Measurements from ENCODE around the gene CCDC197. TPM values are rescaled to one million over a fixed set of nuclear protein-coding genes. Genes with fewer than 3 reads are reported as not detected.

CCDC197 gene
- total RNA-seq, 1 donor from 2014 or later: not detected

DNA sequence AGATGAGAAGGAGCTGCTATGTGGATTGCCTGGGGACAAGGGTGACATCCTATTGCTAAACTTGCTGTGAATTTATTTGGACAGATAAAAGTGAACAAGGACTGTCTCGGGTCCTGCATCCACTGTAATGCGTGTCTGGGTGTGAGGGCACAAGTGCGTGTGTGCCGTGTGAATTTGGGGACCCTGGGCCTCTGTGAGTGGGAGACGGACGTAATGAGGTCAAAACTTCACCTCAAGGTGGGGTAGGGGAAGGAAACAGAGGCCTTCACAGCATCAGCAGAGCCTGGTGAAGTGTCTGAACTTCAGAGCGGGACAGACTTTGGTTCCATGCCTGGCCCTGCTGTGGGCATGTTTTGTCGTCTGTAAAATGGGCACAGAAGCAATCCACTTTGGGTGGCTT lies 35.5 kb upstream of the CCDC197 start:
- no peak for DNase-seq (ENCODE audit: low read depth in 2 of 2)

DNA sequence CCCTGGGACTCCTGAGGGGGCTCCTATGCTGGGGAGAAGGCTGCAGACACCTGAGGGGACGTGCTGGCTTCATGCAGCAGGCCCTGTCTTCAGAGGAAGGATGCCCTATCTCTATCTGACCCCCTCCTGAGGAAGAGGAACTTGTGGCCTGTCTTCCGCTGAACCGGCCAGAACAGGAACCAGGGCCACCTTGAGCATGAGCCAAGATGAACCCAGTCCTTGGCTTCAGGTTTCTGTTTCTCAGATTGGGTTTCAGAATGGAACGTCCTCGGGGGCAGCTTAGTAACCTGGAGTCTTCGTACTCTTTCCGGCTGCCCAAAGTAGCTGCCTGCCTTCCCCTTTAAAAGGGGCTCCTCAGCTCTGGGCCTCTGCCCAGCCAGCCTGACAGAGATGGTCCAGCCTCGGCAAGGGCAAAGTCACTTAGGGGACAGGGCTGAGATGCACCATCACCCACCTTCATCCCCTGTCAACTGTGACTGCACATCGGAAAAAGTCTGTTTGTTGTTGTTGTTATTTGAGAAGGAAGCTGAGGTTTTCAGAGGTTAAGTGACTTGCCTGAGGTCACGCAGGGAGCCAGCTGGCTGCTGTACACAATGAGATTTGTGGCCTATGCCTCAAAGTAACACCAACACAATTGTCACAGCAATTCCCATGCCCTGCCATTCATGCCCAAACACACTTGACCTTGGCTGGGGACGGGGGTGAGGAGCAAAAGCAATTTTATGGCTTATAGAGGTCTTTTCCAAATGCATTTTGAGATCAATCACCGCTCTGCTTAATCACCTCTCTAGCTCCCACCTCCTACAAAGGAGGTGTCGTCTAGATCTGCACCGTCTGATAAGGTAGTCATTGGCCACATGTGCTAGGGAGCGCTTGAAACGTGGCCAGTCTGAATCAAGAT lies 34.1 kb upstream of the CCDC197 start:
- no peak for DNase-seq (ENCODE audit: low read depth in 2 of 2)

DNA sequence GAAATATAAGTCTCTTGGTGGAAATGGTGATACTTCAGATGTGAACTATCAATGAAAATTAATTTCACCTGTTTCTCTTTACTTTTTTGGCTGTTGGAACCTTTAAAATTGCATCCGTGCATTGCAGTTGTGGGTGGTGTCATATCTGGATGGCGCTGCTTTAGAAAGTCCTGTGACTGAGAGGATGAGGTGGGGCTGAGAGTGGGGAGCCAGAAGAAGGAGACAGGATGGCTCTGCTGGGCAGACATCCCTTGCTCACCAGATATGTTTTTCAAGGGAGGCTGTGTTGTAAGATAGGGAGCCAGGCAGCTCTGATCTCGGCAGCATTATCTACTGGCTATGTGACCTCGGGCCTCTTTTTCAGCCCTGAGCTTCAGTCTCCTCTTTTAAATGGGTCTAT lies 33.4 kb upstream of the CCDC197 start:
- DNase-seq (ENCODE audit: low read depth in 2 of 2): no peak

DNA sequence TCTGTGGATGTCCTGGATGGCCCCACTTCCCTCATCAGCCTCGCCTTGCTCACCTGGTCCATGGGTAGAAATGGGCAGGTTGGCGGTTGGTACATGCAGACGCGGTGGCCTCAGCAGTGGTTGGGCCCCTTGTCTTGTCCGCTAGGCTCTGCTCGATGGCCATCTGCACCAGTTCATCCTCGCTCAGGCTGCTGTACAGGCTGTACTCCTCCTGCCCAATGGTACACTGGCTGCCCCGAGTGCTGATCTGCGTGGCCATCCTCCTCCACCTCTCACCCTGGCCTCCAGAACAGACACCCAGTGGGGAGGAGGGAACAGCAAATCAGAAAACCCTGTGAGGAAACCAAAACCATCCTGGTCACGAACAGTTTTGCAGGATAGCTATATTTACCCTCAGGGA lies 32.8 kb upstream of the CCDC197 start:
- no peak for DNase-seq (ENCODE audit: low read depth in 2 of 2)

DNA sequence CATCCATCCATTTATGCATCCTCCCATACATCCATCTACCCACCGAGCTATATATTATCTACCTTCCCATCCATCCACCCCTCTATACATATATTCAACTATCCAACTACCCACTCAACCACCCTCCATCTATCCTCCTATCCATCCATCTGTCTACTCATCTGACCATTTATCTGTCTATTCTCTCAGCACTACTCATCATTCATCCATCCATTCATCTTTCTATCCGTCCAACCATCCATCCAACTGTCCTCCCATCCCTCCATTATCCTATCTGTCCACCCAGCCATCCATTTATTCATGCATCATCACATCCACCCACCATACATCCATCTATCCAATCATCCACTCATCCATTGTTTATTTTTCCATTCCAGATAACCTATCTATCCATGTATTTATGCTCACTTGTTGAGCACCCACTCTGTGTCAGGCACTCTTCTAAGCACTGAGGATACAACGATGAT lies 32.2 kb upstream of the CCDC197 start:
- DNase-seq (ENCODE audit: low read depth in 2 of 2): no peak

DNA sequence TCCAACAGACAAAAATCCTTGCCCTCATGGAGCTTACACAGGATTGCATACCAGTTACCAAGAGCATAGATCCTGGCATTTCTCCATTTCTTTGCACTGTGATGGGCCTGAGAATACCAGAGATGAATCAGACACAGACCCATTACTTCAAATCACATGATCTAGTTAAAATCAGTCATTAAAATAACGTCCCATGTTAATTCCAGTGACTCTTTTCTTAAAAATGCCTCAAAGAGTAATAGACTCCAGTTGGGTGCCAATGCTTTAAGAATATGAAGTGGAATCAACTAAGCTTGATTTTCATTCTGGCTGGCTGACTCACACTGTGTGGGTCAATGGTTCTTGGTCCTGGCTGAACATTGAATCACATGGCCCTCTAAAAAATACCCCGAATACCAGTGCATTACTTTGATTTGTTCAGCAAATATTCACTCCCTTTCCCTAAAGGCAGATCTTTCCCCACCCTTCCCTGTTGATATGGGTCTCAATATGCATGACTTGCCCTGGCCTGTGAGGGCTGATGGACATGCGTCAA lies 31.7 kb upstream of the CCDC197 start:
- no peak for DNase-seq (ENCODE audit: low read depth in 2 of 2)

DNA sequence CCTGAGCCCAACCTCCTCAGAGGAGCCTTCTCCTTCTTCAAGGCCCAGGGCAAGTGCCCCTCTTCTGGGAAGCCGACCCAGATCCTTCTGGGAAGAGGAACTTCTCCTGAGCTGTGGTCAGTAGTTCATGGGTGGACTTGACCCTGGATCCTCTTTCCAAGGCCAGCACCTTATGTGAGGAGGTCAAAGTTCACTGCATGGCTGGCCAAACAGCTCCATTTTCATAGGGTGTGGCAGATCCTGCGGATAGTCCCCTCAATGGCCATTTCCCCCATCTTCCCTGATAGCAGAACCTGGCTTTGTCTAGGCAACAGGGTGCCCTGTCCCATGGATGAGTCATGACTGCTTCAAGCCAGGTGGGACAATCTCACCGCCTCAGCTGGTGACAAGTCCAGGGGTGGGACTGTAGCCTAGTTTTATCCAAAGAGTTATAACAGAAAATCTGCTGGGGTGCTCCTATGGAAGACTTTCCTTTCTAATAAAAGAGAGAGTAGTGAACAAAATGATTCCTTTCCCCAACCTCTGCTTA lies 31.1 kb upstream of the CCDC197 start:
- no peak for DNase-seq (ENCODE audit: low read depth in 2 of 2)

DNA sequence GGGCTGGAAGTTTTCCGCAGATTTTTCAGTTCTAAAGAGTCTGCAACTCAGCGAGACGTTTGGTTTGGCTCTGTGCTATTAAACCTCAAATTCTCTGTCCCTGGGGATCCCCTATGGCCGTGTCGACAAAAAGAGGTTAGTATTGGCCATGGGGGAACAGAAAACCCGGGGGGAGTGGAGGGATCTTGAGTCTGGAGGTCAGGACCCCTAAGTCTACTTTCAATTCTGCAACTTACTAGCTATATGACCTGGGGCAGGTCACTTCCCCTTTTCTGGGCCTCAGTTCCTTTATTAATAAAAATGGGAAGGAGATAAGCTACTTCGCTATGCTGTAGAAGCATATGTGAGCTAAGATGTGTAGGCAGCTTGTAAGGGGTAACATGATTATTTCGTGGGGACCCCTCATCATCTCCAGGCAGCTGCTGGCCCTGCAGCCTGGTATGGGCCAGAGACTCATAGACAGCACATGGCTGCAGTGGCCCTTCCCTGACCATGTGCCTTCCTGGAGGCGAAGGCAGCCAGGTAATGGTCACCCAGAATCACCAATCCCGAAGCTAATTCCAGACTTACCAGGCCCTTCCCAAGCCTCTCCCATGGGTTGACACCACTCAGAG lies 29.4 kb upstream of the CCDC197 start:
- no peak for DNase-seq (ENCODE audit: low read depth in 2 of 2)

DNA sequence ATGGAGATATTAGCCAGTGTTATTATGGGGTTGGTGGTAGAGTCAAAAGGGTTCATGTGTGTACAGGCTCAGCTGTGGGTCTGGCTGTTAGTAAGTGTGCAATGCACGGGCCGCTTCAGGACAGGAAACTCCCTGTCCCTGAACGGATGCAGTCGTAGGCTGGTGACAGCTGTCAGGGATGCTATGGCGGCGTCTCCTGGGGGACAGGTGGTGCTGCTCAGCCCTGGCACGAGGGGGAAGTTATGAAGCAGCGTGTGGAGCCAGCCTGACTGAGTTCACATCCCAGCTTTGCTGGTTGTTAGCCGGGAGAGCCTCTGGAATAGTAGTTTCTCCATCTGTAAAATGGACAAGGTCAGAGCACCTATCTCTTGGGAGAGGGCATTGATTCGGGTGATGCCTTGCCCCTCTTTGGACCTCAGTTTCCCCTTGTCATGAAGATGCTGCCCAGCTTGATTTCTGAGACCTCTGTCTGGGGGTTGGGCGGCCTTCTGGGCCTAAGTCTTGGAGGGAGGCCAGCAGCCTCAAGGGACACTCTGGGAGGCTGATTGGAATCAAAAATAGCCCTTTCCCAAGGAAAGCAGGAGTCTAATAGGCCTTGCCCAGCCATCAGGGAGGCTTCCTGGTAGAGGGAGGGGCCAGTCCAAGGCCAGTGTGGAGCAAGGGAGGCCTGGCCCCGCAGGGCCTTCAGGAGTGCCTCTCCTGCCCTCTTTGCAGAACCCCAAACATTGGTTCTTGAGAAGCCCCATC lies 27.8 kb upstream of the CCDC197 start:
- no peak for DNase-seq (ENCODE audit: low read depth in 2 of 2)

DNA sequence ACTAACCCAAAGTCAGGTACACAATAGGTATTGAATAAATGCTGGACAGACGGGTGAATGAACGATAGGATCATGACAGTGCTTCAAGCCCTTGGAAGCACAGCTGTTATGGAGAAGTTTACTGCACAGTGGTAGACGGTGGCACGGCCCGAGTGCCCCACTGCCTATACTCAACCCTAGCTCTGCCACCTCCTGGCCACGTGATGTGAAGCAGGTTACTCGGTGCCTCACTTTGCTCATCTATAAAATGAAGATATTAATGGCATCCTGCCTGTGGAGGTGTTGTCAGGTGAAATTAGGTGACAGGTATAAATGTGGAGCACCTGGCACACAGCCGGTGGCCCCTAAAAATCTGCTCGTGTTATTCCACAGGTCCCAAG lies 26.5 kb upstream of the CCDC197 start:
- DNase-seq (ENCODE audit: low read depth in 2 of 2): peak in 1 of 2 donors; percentile 20

DNA sequence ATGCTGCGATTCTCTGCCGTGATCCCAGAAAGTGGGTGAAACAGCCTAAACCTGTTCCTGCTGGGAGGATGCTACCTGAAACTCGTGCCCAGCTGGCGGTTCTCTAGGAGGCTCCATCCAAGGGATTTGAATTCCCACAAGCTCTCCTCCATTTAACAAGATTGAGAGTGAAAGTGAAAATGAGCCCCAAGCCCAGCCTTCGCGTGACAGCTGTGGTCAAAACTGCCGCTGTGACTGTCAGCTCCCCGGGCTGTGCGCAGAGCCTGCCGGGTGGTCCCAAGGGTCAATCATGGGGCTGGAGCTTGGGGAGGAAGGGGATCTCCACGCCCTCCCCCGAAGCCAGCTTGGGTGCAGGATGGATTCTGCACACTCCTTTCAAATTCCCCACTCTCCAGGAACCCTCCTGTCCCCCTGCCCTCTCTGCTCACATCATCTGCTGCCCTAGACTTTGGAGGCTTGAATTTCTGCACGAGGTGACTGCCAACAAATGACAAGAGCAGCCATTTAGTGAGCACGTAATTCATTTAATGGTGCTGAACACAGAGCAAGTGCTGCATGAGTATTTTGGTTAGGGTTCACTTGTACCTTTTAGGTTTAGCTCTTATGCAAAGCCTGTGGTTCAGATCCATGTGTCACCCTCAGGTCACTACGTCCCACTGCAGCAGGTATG lies 26.0 kb upstream of the CCDC197 start:
- no peak for DNase-seq (ENCODE audit: low read depth in 2 of 2)

DNA sequence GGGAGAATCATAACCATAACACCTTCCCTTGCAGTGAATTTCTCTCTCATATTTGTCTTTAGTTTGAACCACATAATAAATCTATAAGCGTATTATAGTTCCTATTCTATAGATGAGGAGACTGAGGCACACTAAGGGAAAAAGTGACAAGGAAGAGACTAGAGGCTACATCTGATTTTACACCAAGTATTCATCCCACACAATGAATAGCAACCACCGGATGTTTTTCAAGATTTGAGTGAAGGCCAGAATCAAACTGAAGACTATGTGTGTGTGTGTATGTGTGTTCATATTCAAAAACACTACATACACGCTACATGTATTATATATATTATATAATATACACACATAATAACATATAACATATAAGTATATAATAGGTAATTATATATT lies 25.5 kb upstream of the CCDC197 start:
- no peak for DNase-seq (ENCODE audit: low read depth in 2 of 2)

DNA sequence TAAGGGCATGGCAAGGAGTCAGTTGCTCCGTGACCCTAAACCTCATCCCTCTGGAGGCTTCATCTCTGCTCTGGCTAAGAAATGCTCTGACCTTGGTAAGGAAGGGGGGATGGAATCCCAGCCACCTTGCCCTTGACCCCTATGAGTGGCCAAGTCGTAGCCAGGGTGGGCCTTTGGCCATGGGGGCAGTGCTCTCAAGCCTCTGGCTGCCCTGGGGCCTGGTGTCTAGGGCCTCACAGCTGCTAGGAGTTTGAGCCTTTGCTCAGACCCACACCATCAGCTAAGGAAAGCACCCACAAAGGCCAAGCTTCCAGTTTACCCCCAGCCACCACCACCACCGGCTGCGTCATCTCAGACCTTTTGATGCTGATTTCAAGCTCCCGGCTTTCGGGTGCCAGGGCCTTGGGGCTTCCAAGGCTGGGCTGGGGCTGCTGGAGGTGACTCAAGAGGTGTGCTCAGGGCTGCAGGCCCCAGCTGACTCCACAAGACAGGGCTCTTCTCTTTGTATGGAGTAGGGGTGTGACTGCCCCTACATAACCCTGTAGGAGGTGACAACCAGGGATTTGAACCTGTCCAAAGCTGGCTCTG lies 24.4 kb upstream of the CCDC197 start:
- DNase-seq (ENCODE audit: low read depth in 2 of 2): no peak

DNA sequence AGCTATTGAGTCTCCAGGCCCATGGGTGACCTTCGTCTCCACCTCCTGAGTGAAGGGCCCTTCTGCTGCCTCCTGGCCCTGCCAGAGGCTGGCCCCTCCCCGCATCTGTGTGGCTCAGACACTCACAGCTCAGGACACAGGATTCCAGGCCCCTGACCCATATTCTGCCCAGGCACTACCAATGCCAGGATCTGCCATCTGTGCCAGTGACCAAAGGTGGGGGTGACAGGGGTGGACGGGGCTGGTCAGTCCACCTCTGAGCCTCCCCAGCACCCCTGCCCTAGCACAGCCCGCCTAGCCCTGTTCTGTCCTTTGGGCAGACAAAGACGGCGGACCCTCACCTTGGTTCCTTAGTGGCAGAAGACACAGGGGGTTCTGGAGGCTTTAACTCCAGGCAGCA lies 23.5 kb upstream of the CCDC197 start:
- no peak for DNase-seq (ENCODE audit: low read depth in 2 of 2)

DNA sequence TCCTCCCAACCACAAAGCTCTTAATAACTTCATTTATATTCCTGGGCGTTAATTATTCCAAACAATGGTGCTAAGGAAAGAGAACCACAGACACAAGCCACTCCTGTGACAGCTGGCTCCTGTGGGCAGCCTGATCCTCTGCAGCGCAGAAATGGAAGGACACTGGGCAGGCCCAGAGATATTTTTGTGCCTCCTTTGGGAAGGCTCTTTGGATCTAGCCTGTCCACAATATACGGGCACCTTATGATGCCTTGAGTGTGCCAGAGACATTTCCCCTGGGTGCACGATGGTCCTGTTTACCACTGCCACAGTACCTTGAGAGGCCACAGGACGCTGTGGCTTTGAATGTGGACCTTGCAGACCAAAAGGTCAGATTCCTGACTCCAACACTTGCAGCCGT lies 22.8 kb upstream of the CCDC197 start:
- DNase-seq (ENCODE audit: low read depth in 2 of 2): no peak

DNA sequence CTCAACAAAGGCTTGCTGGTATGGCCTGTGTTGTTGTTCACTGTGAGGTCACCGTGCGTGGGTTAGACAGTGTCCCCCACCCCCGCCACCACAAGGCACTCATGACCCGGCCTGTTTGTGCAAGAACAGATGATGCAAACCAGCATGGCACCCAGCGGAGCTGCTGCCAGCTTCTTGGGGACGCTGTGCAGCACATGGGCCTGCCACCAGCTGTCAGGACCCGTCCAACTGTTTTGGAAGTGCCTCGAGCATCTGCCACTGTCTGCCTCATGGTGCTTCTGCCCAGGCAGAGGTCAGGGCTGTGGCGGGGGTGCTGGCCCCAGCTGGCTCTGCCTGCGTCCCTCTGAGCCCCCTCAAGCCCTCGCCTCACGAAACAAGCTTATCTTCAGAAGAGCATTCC lies 22.3 kb upstream of the CCDC197 start:
- DNase-seq (ENCODE audit: low read depth in 2 of 2): no peak

DNA sequence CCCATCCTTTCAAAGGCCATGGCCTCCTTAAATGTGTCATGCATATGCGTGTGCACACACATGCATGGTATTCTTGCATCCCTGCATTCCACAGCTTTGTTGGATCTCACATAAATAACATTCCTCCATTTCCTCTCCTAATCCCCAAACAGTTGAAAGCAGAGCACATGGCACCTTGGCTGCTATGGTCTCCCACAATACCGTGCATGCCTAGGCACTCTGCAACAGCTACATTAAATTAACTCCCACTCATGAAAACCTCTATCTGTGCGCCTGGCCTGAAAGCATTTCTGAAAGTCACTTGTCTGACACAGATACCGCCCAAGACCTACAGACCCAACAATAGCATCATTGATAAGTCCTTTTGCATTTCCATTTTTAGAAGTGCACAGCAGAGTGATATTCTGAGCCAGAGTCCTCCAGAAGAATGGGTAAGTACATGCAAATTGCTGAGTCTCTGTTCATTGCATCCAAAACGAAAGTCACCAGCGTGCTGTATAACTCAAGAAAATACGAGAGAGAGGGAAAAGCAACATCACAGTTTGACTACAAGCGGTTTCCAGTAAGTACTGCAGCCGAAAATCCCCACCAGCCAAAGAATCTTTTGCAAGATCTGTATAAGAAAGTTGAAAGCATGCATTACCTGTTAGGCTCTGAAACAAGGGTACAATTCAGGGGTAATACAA lies 21.2 kb upstream of the CCDC197 start:
- no peak for DNase-seq (ENCODE audit: low read depth in 2 of 2)

DNA sequence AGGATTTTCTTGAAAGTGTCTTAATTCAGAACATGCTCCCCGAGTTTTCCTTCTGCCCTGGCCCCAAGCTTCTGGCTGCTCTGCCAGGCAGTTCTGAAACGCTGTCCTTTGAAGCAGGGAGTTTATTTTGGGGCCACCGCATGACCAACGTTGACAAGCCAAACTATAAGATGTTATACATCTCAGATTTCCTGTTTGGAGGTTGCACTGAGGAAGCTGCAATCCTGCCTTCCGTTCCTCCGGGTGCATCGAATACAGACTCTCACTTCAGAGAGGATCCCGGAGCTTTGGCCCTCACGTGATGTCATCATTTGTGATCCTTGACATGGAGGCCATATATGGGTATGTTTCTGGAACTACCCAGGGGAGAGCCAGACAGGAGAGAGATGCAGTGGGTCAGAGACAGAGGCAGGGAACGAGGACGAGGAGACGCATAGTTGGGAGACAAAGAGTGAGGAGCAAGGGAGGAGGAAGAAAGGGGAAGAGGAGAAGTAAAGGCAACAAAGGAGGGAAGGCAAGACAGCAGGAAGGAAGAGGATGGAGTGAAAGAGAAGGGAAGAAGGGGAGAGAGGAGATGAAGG lies 20.5 kb upstream of the CCDC197 start, which contains the start of gene ASB2:
Gene ASB2, minus strand, starts transcription at position 94 of the 581 bp plus-strand sequence. CDS start 12,031 bp downstream, outside the sequence.
- DNase-seq (ENCODE audit: low read depth in 2 of 2): no peak

DNA sequence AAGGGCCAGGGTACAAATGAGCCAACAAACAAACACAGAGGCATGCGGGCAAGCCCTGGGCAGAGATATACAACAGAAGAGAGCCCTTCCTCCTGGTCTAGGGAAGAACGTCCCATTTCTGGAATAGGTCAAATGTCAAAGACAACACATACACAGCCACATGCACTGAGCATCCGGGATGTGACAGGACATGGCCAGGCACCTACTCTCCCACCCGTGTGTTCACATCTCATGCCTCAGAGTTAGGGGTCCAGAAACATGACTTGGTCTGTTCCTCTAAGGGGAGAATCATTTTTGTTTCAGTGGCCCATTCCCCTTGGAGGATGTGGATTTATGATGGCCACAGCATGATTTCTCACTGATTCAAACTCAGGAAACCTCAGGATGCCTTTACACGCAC lies 19.9 kb upstream of the CCDC197 start:
- no peak for DNase-seq (ENCODE audit: low read depth in 2 of 2)
